ENCODE measurements around the gene RAI2. TPM values are rescaled to one million over a fixed set of nuclear protein-coding genes. Genes with fewer than 3 reads are reported as not detected.
"Not testable (repeated sequence)": the region's sequence is repeated elsewhere in the genome, so short reads cannot be mapped to it uniquely, and the experiment has no call there.

Gene RAI2
- total RNA-seq, 1 experiment from 2014 or later: 0.77 TPM

- no peak for TF ChIP-seq MAX (CRISPR knock-in tag; IDR thresholded peaks at IDR 0.05)
Measured at GRCh38 chrX:17787557-17787956, 73.5 kb downstream of the RAI2 start (continued).

DNA sequence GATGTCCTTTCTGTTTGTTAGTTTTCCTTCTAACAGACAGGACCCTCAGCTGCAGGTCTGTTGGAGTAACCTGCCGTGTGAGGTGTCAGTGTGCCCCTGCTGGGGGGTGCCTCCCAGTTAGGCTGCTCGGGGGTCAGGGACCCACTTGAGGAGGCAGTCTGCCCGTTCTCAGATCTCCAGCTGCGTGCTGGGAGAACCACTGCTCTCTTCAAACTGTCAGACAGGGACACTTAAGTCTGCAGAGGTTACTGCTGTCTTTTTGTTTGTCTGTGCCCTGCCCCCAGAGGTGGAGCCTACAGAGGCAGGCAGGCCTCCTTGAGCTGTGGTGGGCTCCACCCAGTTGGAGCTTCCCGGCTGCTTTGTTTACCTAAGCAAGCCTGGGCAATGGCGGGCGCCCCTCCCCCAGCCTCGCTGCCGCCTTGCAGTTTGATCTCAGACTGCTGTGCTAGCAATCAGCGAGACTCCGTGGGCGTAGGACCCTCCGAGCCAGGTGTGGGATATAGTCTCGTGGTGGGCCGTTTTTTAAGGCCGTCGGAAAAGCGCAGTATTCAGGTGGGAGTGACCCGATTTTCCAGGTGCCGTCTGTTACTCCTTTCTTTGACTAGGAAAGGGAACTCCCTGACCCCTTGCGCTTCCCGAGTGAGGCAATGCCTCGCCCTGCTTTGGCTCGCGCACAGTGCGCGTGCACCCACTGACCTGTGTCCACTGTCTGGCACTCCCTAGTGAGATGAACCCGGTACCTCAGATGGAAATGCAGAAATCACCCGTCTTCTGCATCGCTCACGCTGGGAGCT, 74.3 kb downstream of the RAI2 start:
- ATAC-seq; H3K27me3 Mint-ChIP-seq (ENCODE audit: low read depth); H3K9me3 Mint-ChIP-seq; POLR2A ChIA-PET; H3K27ac Mint-ChIP-seq; DNase-seq (ENCODE audit: low spot score); H3K36me3 Mint-ChIP-seq: not testable (repeated sequence)
- H3K4me1 Mint-ChIP-seq: peaks cover 25% of the 10 kb centered on the region
- CTCF ChIA-PET: interaction anchor here (1.1 kb wide), 2 partner anchors 15 to 854 kb away, joined by 3 read pairs; no protein-coding TSS in a partner anchor
- H3K4me3 Mint-ChIP-seq: peak overlapping the region; percentile 64

DNA sequence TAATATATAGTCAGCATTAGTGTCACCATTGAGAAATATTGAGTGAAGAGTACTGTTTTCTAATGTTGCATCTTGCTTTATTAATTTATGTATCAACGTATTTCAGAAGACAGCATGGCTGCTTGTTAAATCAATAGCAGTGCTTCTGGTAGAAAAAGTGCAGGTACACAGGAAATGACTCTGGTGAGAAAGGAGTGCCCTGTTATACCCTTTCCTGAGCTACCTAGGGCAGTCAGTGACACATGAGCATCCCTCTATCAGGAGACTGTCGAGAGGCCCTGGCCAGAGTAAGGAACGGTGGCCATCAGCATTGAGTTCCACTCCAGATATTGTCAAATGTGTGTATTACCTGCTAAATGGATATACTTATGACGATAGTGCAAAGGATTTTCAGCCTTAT, 81.7 kb downstream of the RAI2 start:
- H3K4me1 Mint-ChIP-seq: peaks cover 7% of the 10 kb centered on the region
- no peak for TF ChIP-seq ETV6 (CRISPR knock-in tag; IDR thresholded peaks at IDR 0.05)
- TF ChIP-seq OVOL2 (CRISPR knock-in tag; IDR thresholded peaks at IDR 0.05; ENCODE audit: borderline replicate concordance): no peak
- TF ChIP-seq ATF3 (CRISPR knock-in tag; conservative IDR thresholded peaks at IDR 0.05): no peak
- TF ChIP-seq TEAD4 (CRISPR knock-in tag; IDR thresholded peaks at IDR 0.05): no peak
- TF ChIP-seq FOXK1 (CRISPR knock-in tag; IDR thresholded peaks at IDR 0.05): no peak
- no peak for TF ChIP-seq E2F5 (CRISPR knock-in tag; IDR thresholded peaks at IDR 0.05)
- TF ChIP-seq SP1 (CRISPR knock-in tag; conservative IDR thresholded peaks at IDR 0.05): no peak
- no peak for TF ChIP-seq NR1H2 (CRISPR knock-in tag; IDR thresholded peaks at IDR 0.05)
- TF ChIP-seq, protein P1, sequence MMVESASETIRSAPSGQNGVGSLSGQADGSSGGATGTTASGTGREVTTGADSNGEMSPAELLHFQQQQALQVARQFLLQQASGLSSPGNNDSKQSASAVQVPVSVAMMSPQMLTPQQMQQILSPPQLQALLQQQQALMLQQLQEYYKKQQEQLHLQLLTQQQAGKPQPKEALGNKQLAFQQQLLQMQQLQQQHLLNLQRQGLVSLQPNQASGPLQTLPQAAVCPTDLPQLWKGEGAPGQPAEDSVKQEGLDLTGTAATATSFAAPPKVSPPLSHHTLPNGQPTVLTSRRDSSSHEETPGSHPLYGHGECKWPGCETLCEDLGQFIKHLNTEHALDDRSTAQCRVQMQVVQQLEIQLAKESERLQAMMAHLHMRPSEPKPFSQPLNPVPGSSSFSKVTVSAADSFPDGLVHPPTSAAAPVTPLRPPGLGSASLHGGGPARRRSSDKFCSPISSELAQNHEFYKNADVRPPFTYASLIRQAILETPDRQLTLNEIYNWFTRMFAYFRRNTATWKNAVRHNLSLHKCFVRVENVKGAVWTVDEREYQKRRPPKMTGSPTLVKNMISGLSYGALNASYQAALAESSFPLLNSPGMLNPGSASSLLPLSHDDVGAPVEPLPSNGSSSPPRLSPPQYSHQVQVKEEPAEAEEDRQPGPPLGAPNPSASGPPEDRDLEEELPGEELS (CRISPR knock-in tag; IDR thresholded peaks at IDR 0.05): no peak
- no peak for TF ChIP-seq GABPB1 (CRISPR knock-in tag; IDR thresholded peaks at IDR 0.05)
- TF ChIP-seq, protein P2, sequence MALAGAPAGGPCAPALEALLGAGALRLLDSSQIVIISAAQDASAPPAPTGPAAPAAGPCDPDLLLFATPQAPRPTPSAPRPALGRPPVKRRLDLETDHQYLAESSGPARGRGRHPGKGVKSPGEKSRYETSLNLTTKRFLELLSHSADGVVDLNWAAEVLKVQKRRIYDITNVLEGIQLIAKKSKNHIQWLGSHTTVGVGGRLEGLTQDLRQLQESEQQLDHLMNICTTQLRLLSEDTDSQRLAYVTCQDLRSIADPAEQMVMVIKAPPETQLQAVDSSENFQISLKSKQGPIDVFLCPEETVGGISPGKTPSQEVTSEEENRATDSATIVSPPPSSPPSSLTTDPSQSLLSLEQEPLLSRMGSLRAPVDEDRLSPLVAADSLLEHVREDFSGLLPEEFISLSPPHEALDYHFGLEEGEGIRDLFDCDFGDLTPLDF (CRISPR knock-in tag; IDR thresholded peaks at IDR 0.05): no peak
- TF ChIP-seq ZNF423 (CRISPR knock-in tag; IDR thresholded peaks at IDR 0.05): no peak
- POLR2A ChIA-PET: no interaction called here

DNA sequence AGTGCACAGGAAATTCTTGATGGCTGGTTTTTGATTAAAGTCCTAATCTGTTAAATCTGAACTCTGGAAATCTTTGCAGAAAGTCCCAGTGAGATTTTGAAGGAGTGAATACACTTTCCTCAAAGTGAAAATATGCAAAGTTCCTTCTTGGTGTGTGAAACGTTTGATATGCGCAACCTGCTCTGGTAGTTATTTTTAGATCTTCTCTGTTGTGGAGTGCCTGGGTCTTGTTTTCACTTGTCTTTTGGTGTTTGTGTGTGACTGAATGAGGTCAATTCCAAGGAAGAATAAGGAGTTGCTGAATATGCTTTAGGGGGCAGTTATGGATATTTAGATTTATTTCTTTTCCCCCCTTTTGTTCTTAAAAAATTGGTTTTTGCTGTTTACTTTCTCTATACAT, 82.1 kb downstream of the RAI2 start:
- POLR2A ChIA-PET: no interaction called here
- Mint-ChIP-seq H3K9me3 (peaks cover 13% of the 10 kb centered on the region), H3K4me1 (peaks cover 7% of the 10 kb centered on the region), H3K4me3 (no peak overlapping the region), H3K36me3 (peaks cover 9% of the 10 kb centered on the region; the same call in 1 of the 2 replicates), H3K27ac (no peak overlapping the region), H3K27me3 (ENCODE audit: low read depth) (peaks cover 5% of the 10 kb centered on the region; the same call in 1 of the 2 replicates)
- ATAC-seq (no peak), DNase-seq (ENCODE audit: low spot score) (no peak)
- CTCF ChIA-PET: no interaction called here
- TF ChIP-seq GRHL2 (CRISPR knock-in tag; IDR thresholded peaks at IDR 0.05; ENCODE audit: insufficient replicate concordance, severe bottlenecking): no peak
- no peak for TF ChIP-seq ZNF138 (CRISPR knock-in tag; conservative IDR thresholded peaks at IDR 0.05)
- TF ChIP-seq ETV6 (CRISPR knock-in tag; IDR thresholded peaks at IDR 0.05): no peak
- no peak for TF ChIP-seq ATF2 (CRISPR knock-in tag; IDR thresholded peaks at IDR 0.05; ENCODE audit: borderline replicate concordance, low read depth)
- TF ChIP-seq, protein P1 (CRISPR knock-in tag; IDR thresholded peaks at IDR 0.05): no peak
- TF ChIP-seq NR1H2 (CRISPR knock-in tag; IDR thresholded peaks at IDR 0.05): no peak
- no peak for TF ChIP-seq JUN (CRISPR knock-in tag; IDR thresholded peaks at IDR 0.05)
- TF ChIP-seq ZNF219 (CRISPR knock-in tag; IDR thresholded peaks at IDR 0.05; ENCODE audit: borderline replicate concordance): no peak
- no peak for TF ChIP-seq E2F5 (CRISPR knock-in tag; IDR thresholded peaks at IDR 0.05)

More for the DNA sequence above, 81.7 kb downstream of the RAI2 start:
- H3K4me3 Mint-ChIP-seq: no peak overlapping the region
- H3K27ac Mint-ChIP-seq: no peak overlapping the region
- peaks cover 9% of the 10 kb centered on the region; the same call in 1 of the 2 replicates for H3K36me3 Mint-ChIP-seq
- H3K9me3 Mint-ChIP-seq: peaks cover 13% of the 10 kb centered on the region
- no peak for ATAC-seq
- CTCF ChIA-PET: no interaction called here
- H3K27me3 Mint-ChIP-seq (ENCODE audit: low read depth): peaks cover 5% of the 10 kb centered on the region; the same call in 1 of the 2 replicates
- no peak for DNase-seq (ENCODE audit: low spot score)
